Loucy (cell line): Measurements from ENCODE around the gene CDC42EP5.

Experiments
- EZH2phosphoT487 ChIP-seq: fragments of 200-600 bp; IDR thresholded peaks from 2 replicates; pipeline ENCODE4 v1.6.1; 2018; ENCODE audit warnings: antibody characterized with exemption, mild to moderate bottlenecking, moderate library complexity, borderline replicate concordance
- TF ChIP-seq, protein P1 (sequence below): fragments of 200-600 bp; sonication (generic); conservative IDR thresholded peaks from 2 replicates; pipeline ENCODE4 v1.5.1; 2014; ENCODE audit warnings: mild to moderate bottlenecking, antibody characterized with exemption, low read length

DNA sequence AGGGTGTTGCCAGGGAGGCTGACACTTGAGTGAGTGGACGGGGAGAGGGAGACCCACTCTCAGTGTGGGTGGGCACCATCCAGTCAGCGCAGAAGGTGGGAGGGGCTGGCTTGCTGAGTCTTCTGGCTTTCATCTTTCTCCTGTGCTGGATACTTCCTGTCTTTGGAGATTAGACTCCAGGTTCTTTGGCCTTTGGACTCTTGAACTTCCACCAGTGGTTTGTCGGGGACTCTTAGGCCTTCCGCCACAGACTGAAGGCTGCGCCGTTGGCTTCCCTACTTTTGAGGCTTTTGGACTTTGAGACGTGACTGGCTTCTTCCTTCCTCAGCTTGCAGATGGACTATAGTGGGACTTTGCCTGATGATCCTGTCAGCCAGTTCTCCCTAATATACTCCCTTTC, 28.4 kb downstream of the CDC42EP5 start:
- TF ChIP-seq, protein P1, sequence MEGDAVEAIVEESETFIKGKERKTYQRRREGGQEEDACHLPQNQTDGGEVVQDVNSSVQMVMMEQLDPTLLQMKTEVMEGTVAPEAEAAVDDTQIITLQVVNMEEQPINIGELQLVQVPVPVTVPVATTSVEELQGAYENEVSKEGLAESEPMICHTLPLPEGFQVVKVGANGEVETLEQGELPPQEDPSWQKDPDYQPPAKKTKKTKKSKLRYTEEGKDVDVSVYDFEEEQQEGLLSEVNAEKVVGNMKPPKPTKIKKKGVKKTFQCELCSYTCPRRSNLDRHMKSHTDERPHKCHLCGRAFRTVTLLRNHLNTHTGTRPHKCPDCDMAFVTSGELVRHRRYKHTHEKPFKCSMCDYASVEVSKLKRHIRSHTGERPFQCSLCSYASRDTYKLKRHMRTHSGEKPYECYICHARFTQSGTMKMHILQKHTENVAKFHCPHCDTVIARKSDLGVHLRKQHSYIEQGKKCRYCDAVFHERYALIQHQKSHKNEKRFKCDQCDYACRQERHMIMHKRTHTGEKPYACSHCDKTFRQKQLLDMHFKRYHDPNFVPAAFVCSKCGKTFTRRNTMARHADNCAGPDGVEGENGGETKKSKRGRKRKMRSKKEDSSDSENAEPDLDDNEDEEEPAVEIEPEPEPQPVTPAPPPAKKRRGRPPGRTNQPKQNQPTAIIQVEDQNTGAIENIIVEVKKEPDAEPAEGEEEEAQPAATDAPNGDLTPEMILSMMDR = no peak
- no peak for TF ChIP-seq EZH2phosphoT487
